A549 (cell line): Measurements from ENCODE around the gene GRIP1. TPM values are rescaled to one million over a fixed set of nuclear protein-coding genes. Genes with fewer than 3 reads are reported as not detected.

ENCODE experiments used
- ATAC-seq, 2 experiments: fragments of 200-7000 bp in 1 of 2; fragments of >200 bp in 1 of 2; cut with Nextera tagmentation in 1 of 2; cut with Tn5 transposase in 1 of 2; 3 replicates each; pipeline versions ENCODE4 v1.8.0 to v1.9.1; 2018 to 2020; ENCODE audit warnings: mild to moderate bottlenecking in 1 of 2, moderate library complexity in 1 of 2
- CTCF ChIA-PET: fragments of 300-600 bp; sonication (Branson Sonifier 250); formaldehyde crosslinking; extraction: SDS; loops from one replicate; lab custom pipeline; 2021; ENCODE audit warnings: antibody characterized with exemption, inconsistent platforms; lab: Yijun Ruan, JAX
- POLR2A ChIA-PET: fragments of 350-600 bp; formaldehyde crosslinking; extraction: SDS; loops from one replicate; lab custom pipeline; 2021; ENCODE audit warnings: antibody characterized with exemption, inconsistent platforms; lab: Yijun Ruan, JAX
- DNase-seq, 2 experiments: peaks; one replicate each; pipeline versions ENCODE4 v3.0.0 to v3.0.0-alpha.2; 2011 to 2016; ENCODE audit warnings: low read depth in 1 of 2, low spot score in 1 of 2
- FAIRE-seq: peaks from 2 replicates; lab custom pipeline; 2011; peaks lifted over from hg19 to GRCh38; lab: Jason Lieb, UNC
- H3K27ac ChIP-seq, 2 experiments: fragments of >200 bp; sonication (Bioruptor Twin); formaldehyde crosslinking; 3 replicates each; pipeline ENCODE4 v1.5.1; 2016 to 2017
- H3K4me1 ChIP-seq: fragments of >200 bp; sonication (Bioruptor Twin); formaldehyde crosslinking; 3 replicates; pipeline ENCODE4 v1.6.1; 2016
- H3K4me2 ChIP-seq: fragments of >200 bp; sonication (Bioruptor Twin); formaldehyde crosslinking; 3 replicates; pipeline ENCODE4 v1.6.1; 2016
- H3K4me3 ChIP-seq: fragments of >200 bp; sonication (Bioruptor Twin); formaldehyde crosslinking; 3 replicates; pipeline ENCODE4 v1.5.1; 2016
- H3K9me3 ChIP-seq: fragments of >200 bp; sonication (Bioruptor Twin); formaldehyde crosslinking; 3 replicates; pipeline ENCODE4 v1.6.1; 2016
- BHLHE40 ChIP-seq: IDR thresholded peaks from 2 replicates; pipeline ENCODE4 v1.6.1; 2012; ENCODE audit warnings: low read depth, low read length, inconsistent platforms
- CBX2 ChIP-seq: fragments of 200-600 bp; sonication (generic); IDR thresholded peaks from 2 replicates; pipeline ENCODE4 v1.6.1; 2016; ENCODE audit warnings: low read depth, mild to moderate bottlenecking, borderline replicate concordance
- CEBPB ChIP-seq, 2 experiments: fragments of >200 bp in 1 of 2; sonication (Bioruptor Twin) in 1 of 2; formaldehyde crosslinking in 1 of 2; IDR thresholded peaks; 2 replicates each; pipeline ENCODE4 v1.6.1; 2012 to 2016
- EHMT2 ChIP-seq: fragments of 200-600 bp; sonication (generic); IDR thresholded peaks from 2 replicates; pipeline ENCODE4 v1.6.1; 2016; ENCODE audit warnings: antibody characterized with exemption, low read depth, mild to moderate bottlenecking, moderate library complexity
- EP300 ChIP-seq, 2 experiments: fragments of >200 bp; sonication (Bioruptor Twin); formaldehyde crosslinking; IDR thresholded peaks; 2 replicates in 1 of 2; 3 replicates in 1 of 2; pipeline ENCODE4 v1.6.1; 2016 to 2017
- FOSL2 ChIP-seq, 2 experiments: fragments of 450-650 bp in 1 of 2; fragments of >200 bp in 1 of 2; sonication (Bioruptor Twin) in 1 of 2; formaldehyde crosslinking; IDR thresholded peaks; 2 replicates each; pipeline versions ENCODE4 v1.5.0 to v1.6.1; 2016 to 2020; ENCODE audit warnings: mild to moderate bottlenecking in 1 of 2, moderate library complexity in 1 of 2
- GATA3 ChIP-seq: IDR thresholded peaks from 2 replicates; pipeline ENCODE4 v1.6.1; 2012; ENCODE audit warnings: borderline replicate concordance
- HDAC2 ChIP-seq: fragments of 200-600 bp; sonication (generic); IDR thresholded peaks from 2 replicates; pipeline ENCODE4 v1.6.1; 2016
- HEYL ChIP-seq: fragments of 250-450 bp; sonication (Bioruptor Pico); IDR thresholded peaks from 2 replicates; pipeline ENCODE4 v1.8.0; 2021; ENCODE audit warnings: mild to moderate bottlenecking, moderate library complexity
- HOXA7 ChIP-seq: fragments of 250-450 bp; sonication (Bioruptor Pico); IDR thresholded peaks from 2 replicates; pipeline ENCODE4 v1.5.0; 2020; ENCODE audit warnings: mild to moderate bottlenecking, moderate library complexity
- HOXB5 ChIP-seq: fragments of 250-450 bp; sonication (Bioruptor Pico); IDR thresholded peaks from 2 replicates; pipeline ENCODE4 v1.5.0; 2020; ENCODE audit warnings: mild to moderate bottlenecking, moderate library complexity
- JUN ChIP-seq, 2 experiments: fragments of >200 bp; sonication (Bioruptor Twin); formaldehyde crosslinking; IDR thresholded peaks; 2 replicates in 1 of 2; 3 replicates in 1 of 2; pipeline ENCODE4 v1.6.1; 2016 to 2017
- KDM1A ChIP-seq: fragments of 200-600 bp; sonication (generic); IDR thresholded peaks from 2 replicates; pipeline ENCODE4 v1.6.1; 2016; ENCODE audit warnings: low read depth, mild to moderate bottlenecking
- KDM5A ChIP-seq: fragments of 200-600 bp; sonication (generic); IDR thresholded peaks from 2 replicates; pipeline ENCODE4 v1.6.1; 2016; ENCODE audit warnings: antibody characterized with exemption, mild to moderate bottlenecking
- MAZ ChIP-seq: fragments of 150-350 bp; IDR thresholded peaks from 2 replicates; pipeline ENCODE4 v1.6.1; 2014; ENCODE audit warnings: antibody characterized with exemption, low read depth, low read length, borderline replicate concordance
- NFE2L2 ChIP-seq: fragments of 150-350 bp; conservative IDR thresholded peaks from 2 replicates; pipeline ENCODE4 v1.6.1; 2014; ENCODE audit warnings: low read length
- NPAS2 ChIP-seq: fragments of 250-450 bp; sonication (Bioruptor Pico); IDR thresholded peaks from 2 replicates; pipeline ENCODE4 v1.8.0; 2022; ENCODE audit warnings: mild to moderate bottlenecking, moderate library complexity, borderline replicate concordance
- POLR2A ChIP-seq: IDR thresholded peaks from 2 replicates; pipeline ENCODE4 v1.6.1; 2012; ENCODE audit warnings: mild to moderate bottlenecking, low read length
- POLR2AphosphoS2 ChIP-seq: conservative IDR thresholded peaks from 2 replicates; pipeline ENCODE4 v1.6.1; 2012; ENCODE audit warnings: low read length, improper control_type of control experiment, inconsistent platforms
- RAD21 ChIP-seq, 2 experiments: fragments of >200 bp in 1 of 2; sonication (Bioruptor Twin) in 1 of 2; formaldehyde crosslinking in 1 of 2; IDR thresholded peaks in 1 of 2; conservative IDR thresholded peaks in 1 of 2; 2 replicates in 1 of 2; 3 replicates in 1 of 2; pipeline ENCODE4 v1.6.1; 2012 to 2018; ENCODE audit warnings: inconsistent platforms in 1 of 2
- RARB ChIP-seq: fragments of 250-450 bp; sonication (Bioruptor Pico); IDR thresholded peaks from 2 replicates; pipeline ENCODE4 v1.8.0; 2021; ENCODE audit warnings: mild to moderate bottlenecking, moderate library complexity
- RCOR1 ChIP-seq: fragments of 150-350 bp; IDR thresholded peaks from 2 replicates; pipeline ENCODE4 v1.6.1; 2014; ENCODE audit warnings: antibody characterized with exemption, low read length, low read depth
- WGBS: methylation state at CpG from one replicate; pipeline ENCODE4 v1.1.6; 2017; ENCODE audit errors: missing lambda C conversion rate; 5-methylcytosine and 5-hydroxymethylcytosine counted together
- polyA plus RNA-seq, 4 experiments: library from polyadenylated mRNA; depleted of rRNA in 3 of 4; stranded (reverse); fragments of >200 nt; fragmentation: RNase III in 1 of 4; extraction: RNeasy Plus Mini Kit Qiagen cat#74134 plus additional on column Dnase treatment in 1 of 4; gene quantifications; 2 replicates in 3 of 4; 3 replicates in 1 of 4; pipeline ENCODE4 v1.2.3, GENCODE V29; 2011 to 2017
- TF ChIP-seq, protein P1 (sequence below): fragments of 250-450 bp; sonication (Bioruptor Pico); IDR thresholded peaks from 2 replicates; pipeline ENCODE4 v1.5.0; 2021; ENCODE audit warnings: mild to moderate bottlenecking, moderate library complexity, borderline replicate concordance
- TF ChIP-seq, protein P2 (sequence below): fragments of 450-650 bp; IDR thresholded peaks from 2 replicates; pipeline ENCODE4 v1.6.1; 2014; ENCODE audit warnings: antibody characterized with exemption

Gene GRIP1
- polyA plus RNA-seq, 2 of the 4 experiments (the other 2 are of a cell fraction) = 4.6 to 5.8 TPM

DNA sequence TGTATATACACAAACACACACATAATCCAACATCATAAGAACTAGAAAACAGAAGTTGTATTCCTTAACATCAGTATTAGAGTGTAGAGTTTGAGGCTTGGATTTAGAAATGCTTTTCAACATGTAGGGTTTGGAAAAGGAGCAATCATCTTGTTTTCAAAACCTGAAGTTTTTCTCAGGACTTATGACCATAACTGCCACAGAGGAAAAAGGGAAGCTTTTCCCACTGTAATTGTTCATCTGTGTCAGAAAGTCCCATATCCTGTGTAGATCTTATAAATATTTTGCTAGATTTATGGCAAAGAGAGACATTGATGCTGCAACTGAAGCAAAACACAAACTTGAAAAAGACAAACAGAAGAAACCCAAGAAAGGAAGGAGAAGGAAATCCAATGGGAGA, 115.7 kb downstream of the GRIP1 start:
- Histone ChIP-seq H3K4me2 (no peak overlapping the region), H3K4me1 (no peaks in the 10 kb centered on the region), H3K9me3 (peaks cover 28% of the 10 kb centered on the region), H3K27ac (no peak overlapping the region), H3K4me3 (no peak overlapping the region)
- TF ChIP-seq EHMT2 (no peak), RCOR1 (no peak), HOXA7 (no peak), HOXB5 (CRISPR knock-in tag) (no peak), POLR2AphosphoS2 (no peak), HDAC2 (no peak), GATA3 (no peak), BHLHE40 (no peak), NPAS2 (CRISPR knock-in tag) (no peak), RAD21 (conservative IDR thresholded peaks at IDR 0.05 in 1 of 2, IDR thresholded peaks at IDR 0.05 in 1 of 2) (no peak), HEYL (no peak)
- TF ChIP-seq, protein P1, sequence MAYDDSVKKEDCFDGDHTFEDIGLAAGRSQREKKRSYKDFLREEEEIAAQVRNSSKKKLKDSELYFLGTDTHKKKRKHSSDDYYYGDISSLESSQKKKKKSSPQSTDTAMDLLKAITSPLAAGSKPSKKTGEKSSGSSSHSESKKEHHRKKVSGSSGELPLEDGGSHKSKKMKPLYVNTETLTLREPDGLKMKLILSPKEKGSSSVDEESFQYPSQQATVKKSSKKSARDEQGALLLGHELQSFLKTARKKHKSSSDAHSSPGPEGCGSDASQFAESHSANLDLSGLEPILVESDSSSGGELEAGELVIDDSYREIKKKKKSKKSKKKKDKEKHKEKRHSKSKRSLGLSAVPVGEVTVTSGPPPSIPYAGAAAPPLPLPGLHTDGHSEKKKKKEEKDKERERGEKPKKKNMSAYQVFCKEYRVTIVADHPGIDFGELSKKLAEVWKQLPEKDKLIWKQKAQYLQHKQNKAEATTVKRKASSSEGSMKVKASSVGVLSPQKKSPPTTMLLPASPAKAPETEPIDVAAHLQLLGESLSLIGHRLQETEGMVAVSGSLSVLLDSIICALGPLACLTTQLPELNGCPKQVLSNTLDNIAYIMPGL (CRISPR knock-in tag) = no peak
- no peak for FAIRE-seq
- ChIA-PET POLR2A (no interaction called here), CTCF (no interaction called here)
- DNase-seq = no peak
- no peak for ATAC-seq

DNA sequence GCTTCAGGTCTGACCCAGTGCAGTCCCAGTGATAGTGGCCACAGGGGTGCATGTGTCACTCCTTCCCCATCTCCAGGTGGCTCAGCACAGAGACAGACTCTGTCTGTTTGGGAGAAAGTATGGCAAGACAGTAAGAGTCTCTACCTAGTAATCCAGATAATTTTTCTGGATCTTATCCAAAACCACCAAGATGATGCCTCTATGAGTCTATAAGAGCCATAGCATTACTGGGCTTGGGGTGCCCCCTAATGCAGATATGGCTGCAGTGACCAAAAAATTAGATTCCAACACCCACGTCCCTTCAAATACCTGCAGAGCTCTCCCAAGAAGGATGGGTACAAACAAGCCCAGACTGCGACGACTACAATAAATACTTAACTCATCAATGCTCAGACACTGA, 123.8 kb downstream of the GRIP1 start:
- 67% methylated on average over 3 of the region's 3 CpGs for WGBS
- DNase-seq (no peak), FAIRE-seq (no peak), ATAC-seq (no peak)
- CTCF ChIA-PET = no interaction called here
- Histone ChIP-seq H3K4me2 (no peak overlapping the region), H3K4me3 (no peak overlapping the region), H3K9me3 (no peaks in the 10 kb centered on the region), H3K4me1 (no peaks in the 10 kb centered on the region), H3K27ac (no peak overlapping the region)
- POLR2A ChIA-PET = no interaction called here
- TF ChIP-seq RARB (CRISPR knock-in tag) = no peak
- no peak for TF ChIP-seq MAZ
- TF ChIP-seq HEYL = no peak
- TF ChIP-seq, protein P2, sequence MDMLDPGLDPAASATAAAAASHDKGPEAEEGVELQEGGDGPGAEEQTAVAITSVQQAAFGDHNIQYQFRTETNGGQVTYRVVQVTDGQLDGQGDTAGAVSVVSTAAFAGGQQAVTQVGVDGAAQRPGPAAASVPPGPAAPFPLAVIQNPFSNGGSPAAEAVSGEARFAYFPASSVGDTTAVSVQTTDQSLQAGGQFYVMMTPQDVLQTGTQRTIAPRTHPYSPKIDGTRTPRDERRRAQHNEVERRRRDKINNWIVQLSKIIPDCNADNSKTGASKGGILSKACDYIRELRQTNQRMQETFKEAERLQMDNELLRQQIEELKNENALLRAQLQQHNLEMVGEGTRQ = no peak
- TF ChIP-seq EP300 (IDR thresholded peaks at IDR 0.05) = no peak

DNA sequence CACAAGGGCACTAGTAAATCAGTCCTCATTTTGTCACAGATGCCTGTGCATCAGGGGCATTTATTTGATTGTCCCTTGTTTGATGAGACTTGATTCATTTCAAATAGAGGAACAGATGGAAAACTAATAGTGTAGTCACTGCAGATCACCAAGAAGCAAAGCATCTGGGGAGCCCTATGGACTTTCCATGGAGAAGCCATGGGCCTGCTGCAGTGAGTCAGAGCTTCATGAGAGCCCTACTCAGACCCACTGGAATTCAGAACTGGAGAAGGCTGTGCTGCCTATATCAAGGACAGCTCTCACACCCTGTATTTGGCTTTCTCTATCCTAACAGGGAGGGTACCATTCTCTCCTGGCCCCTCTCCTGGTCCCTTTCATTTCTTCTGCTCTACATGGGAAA, 126.2 kb downstream of the GRIP1 start:
- POLR2A ChIA-PET = no interaction called here
- no peaks in the 10 kb centered on the region for H3K9me3 ChIP-seq
- ATAC-seq = no peak
- DNase-seq = no peak
- no peak overlapping the region for H3K27ac ChIP-seq
- CTCF ChIA-PET = no interaction called here
- no peak for TF ChIP-seq FOSL2 (IDR thresholded peaks at IDR 0.05)
- TF ChIP-seq FOSL2 (CRISPR knock-in tag; IDR thresholded peaks at IDR 0.05) = no peak
- no peak for TF ChIP-seq POLR2AphosphoS2
- no peak for TF ChIP-seq JUN (IDR thresholded peaks at IDR 0.05)
- TF ChIP-seq POLR2A = no peak
- TF ChIP-seq KDM5A = no peak
- TF ChIP-seq CEBPB (IDR thresholded peaks at IDR 0.05) = no peak
- H3K4me2 ChIP-seq = no peak overlapping the region
- no peak for FAIRE-seq
- no peak overlapping the region for H3K4me3 ChIP-seq
- no peaks in the 10 kb centered on the region for H3K4me1 ChIP-seq

DNA sequence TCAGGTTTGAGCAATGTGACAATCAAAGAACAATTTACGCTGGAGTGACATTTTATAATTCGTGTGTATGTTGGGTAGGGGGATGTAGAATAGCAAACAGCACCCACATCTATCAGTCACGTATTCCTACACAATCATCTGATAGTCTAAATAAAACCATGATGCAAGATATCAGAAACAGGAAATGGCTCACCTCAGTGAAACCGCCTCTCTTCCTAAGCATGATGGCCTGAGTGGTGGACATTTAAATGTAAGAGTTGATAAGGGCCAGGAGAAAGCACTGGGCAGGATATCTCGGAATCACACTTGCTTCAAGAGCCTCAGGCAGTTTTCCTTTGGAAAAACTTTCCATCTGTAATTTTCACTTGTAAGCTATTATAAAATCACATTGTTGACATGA, 128.2 kb downstream of the GRIP1 start:
- POLR2A ChIA-PET = no interaction called here
- H3K9me3 ChIP-seq = no peaks in the 10 kb centered on the region

More for the DNA sequence above, 128.2 kb downstream of the GRIP1 start:
- TF ChIP-seq HOXB5 (CRISPR knock-in tag) (no peak), RARB (CRISPR knock-in tag) (no peak), KDM1A (no peak), CEBPB (IDR thresholded peaks at IDR 0.05) (no peak), NFE2L2 (no peak), CBX2 (no peak)
- Histone ChIP-seq H3K4me2 (no peak overlapping the region), H3K4me3 (no peak overlapping the region), H3K27ac (no peak overlapping the region), H3K4me1 (no peaks in the 10 kb centered on the region)
- DNase-seq (no peak), ATAC-seq (no peak), FAIRE-seq (no peak)
- 45% methylated on average over 5 of the region's 5 CpGs for WGBS
- CTCF ChIA-PET = interaction anchor here (0.6 kb wide), 1 partner anchor 91 kb away, joined by 3 read pairs; no protein-coding TSS in a partner anchor
